BE2C (cell line): ENCODE measurements around the gene GATA6. TPM values are rescaled to one million over a fixed set of nuclear protein-coding genes. Genes with fewer than 3 reads are reported as not detected.

Experiments
- DNase-seq: peaks from one replicate; pipeline ENCODE4 v3.0.0-alpha.2; 2020
- H3K27me3 ChIP-seq: fragments of 250-450 bp; sonication (Bioruptor Pico); 2 replicates; pipeline ENCODE4 v1.5.1; 2020; ENCODE audit warnings: mild to moderate bottlenecking
- H3K36me3 ChIP-seq: fragments of 250-450 bp; sonication (Bioruptor Pico); 2 replicates; pipeline ENCODE4 v1.5.1; 2020; ENCODE audit warnings: mild to moderate bottlenecking
- H3K4me1 ChIP-seq: fragments of 250-450 bp; sonication (Bioruptor Pico); 2 replicates; pipeline ENCODE4 v1.5.1; 2020
- H3K4me3 ChIP-seq: 2 replicates; pipeline ENCODE4 v1.5.1; 2011; ENCODE audit warnings: low read depth, low read length
- H3K9me3 ChIP-seq: fragments of 250-450 bp; sonication (Bioruptor Pico); 2 replicates; pipeline ENCODE4 v1.5.1; 2020
- CTCF ChIP-seq: IDR thresholded peaks from 2 replicates; pipeline ENCODE4 v1.5.1; 2012; ENCODE audit warnings: mild to moderate bottlenecking, low read depth, low read length
- polyA plus RNA-seq: library from polyadenylated mRNA; unstranded; fragments of >200 nt; gene quantifications from one replicate; pipeline ENCODE4 v1.2.1, GENCODE V29; 2012; ENCODE audit warnings: low read depth, missing spikeins; ENCODE audit not compliant: insufficient read length, insufficient read depth

GATA6 gene
- 0.15 TPM for polyA plus RNA-seq

- no peaks in the 10 kb centered on the region for H3K36me3 ChIP-seq
- peaks cover 72% of the 10 kb centered on the region for H3K27me3 ChIP-seq
- no peaks in the 10 kb centered on the region for H3K4me1 ChIP-seq
- peak; percentile 74 for DNase-seq
- peak within 1 kb of the TSS; percentile 58 for H3K4me3 ChIP-seq
- no peaks in the 10 kb centered on the region for H3K9me3 ChIP-seq
- TF ChIP-seq CTCF = peak; percentile 47
Measured at GRCh38 chr18:22169011-22169888, at the start of gene GATA6. GATA6 (plus strand) TSS chr18:22169589; CDS start chr18:22171145, 1,556 bp downstream.

- no peak for DNase-seq
- Histone ChIP-seq H3K36me3 (no peaks in the 10 kb centered on the region), H3K9me3 (no peaks in the 10 kb centered on the region), H3K27me3 (no peaks in the 10 kb centered on the region), H3K4me3 (no peak overlapping the region), H3K4me1 (no peaks in the 10 kb centered on the region)
- TF ChIP-seq CTCF = no peak
Measured at GRCh38 chr18:22124970-22125369, 44.4 kb upstream of the GATA6 start.

DNA sequence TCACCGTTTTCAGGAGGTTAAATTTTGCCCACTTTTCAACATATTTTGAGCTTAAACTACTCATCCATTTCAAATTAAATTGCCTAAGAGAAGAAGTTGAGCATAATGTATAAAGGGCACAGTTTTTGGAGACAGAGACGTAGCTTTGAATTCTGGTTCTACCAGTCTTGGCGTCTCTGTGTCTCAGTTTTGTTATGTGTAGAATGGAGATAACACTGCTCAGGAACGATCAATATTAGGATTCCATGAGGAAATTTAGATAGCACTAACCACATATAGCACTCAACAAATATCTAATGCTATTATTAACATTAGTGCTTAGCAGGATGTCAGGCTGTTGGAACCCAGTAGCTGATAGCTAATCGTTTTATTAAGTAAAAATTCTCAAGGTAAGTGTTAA, 40.4 kb upstream of the GATA6 start:
- Histone ChIP-seq H3K27me3 (no peaks in the 10 kb centered on the region), H3K4me3 (no peak overlapping the region), H3K36me3 (no peaks in the 10 kb centered on the region), H3K9me3 (no peaks in the 10 kb centered on the region), H3K4me1 (no peaks in the 10 kb centered on the region)
- TF ChIP-seq CTCF = no peak
- DNase-seq = no peak

- Histone ChIP-seq H3K9me3 (no peaks in the 10 kb centered on the region), H3K27me3 (no peaks in the 10 kb centered on the region), H3K4me1 (no peaks in the 10 kb centered on the region), H3K36me3 (no peaks in the 10 kb centered on the region), H3K4me3 (no peak overlapping the region)
- DNase-seq = no peak
- TF ChIP-seq CTCF = no peak
Measured at GRCh38 chr18:22129778-22130177, 39.6 kb upstream of the GATA6 start.

- no peak for DNase-seq
- no peaks in the 10 kb centered on the region for H3K36me3 ChIP-seq
- no peaks in the 10 kb centered on the region for H3K27me3 ChIP-seq
- H3K4me3 ChIP-seq = no peak overlapping the region
- H3K4me1 ChIP-seq = no peaks in the 10 kb centered on the region
- no peaks in the 10 kb centered on the region for H3K9me3 ChIP-seq
- no peak for TF ChIP-seq CTCF
Measured at GRCh38 chr18:22132258-22132657, 37.1 kb upstream of the GATA6 start.

DNA sequence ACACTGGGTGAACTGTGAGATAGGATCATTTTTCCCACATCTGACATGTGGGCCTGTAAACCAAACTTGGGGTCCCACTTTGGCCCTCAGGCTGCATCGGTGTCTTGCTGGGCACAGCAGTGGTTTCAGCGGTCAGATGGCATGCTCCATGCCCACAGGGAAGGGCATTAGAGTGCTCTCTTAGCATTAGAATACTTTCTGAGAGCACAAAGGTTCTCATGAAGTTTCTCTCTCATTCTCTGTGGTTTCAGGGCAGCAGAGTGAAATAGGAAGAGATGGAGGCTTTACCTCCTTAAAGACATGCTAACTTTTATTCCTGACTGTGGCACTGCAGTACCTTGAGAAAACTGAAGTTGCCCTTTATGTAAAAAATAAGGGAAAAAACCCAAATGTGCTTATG, 36.6 kb upstream of the GATA6 start:
- Histone ChIP-seq H3K27me3 (no peaks in the 10 kb centered on the region), H3K9me3 (no peaks in the 10 kb centered on the region), H3K4me1 (no peaks in the 10 kb centered on the region), H3K36me3 (no peaks in the 10 kb centered on the region), H3K4me3 (no peak overlapping the region)
- no peak for TF ChIP-seq CTCF
- no peak for DNase-seq
